ENCODE measurements around the gene GPR132.

The GPR132 gene

DNA sequence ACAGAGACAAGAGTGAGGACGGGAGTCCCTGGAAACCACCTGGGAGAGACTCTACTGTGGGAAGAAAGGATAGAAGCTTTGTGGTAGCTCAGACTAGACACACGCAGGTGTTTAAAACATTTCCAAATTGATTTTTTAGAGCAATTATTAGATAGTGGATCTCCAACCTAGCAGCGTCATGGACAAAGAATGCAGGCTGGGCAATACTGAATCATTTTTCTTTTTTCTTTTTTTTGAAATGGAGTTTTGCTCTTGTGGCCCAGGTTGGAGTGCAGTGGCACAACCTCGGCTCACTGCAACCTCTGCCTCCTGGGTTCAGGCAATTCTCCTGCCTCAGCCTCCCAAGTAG is 13.1 kb downstream of the GPR132 start:
- Histone ChIP-seq H3K4me1 (ENCODE audit: control insufficient read depth, insufficient read depth, low read length) (peaks cover 11% of the 10 kb centered on the region), H3K4me3 (ENCODE audit: low read length) (no peak overlapping the region), H3K9me3 (ENCODE audit: control insufficient read depth, low read length) (no peaks in the 10 kb centered on the region), H3K36me3 (ENCODE audit: control insufficient read depth, insufficient read depth, low read length) (no peaks in the 10 kb centered on the region), H3K9ac (ENCODE audit: low read length) (no peak overlapping the region), H3K27me3 (ENCODE audit: control insufficient read depth, insufficient read depth, low read length) (no peaks in the 10 kb centered on the region)

DNA sequence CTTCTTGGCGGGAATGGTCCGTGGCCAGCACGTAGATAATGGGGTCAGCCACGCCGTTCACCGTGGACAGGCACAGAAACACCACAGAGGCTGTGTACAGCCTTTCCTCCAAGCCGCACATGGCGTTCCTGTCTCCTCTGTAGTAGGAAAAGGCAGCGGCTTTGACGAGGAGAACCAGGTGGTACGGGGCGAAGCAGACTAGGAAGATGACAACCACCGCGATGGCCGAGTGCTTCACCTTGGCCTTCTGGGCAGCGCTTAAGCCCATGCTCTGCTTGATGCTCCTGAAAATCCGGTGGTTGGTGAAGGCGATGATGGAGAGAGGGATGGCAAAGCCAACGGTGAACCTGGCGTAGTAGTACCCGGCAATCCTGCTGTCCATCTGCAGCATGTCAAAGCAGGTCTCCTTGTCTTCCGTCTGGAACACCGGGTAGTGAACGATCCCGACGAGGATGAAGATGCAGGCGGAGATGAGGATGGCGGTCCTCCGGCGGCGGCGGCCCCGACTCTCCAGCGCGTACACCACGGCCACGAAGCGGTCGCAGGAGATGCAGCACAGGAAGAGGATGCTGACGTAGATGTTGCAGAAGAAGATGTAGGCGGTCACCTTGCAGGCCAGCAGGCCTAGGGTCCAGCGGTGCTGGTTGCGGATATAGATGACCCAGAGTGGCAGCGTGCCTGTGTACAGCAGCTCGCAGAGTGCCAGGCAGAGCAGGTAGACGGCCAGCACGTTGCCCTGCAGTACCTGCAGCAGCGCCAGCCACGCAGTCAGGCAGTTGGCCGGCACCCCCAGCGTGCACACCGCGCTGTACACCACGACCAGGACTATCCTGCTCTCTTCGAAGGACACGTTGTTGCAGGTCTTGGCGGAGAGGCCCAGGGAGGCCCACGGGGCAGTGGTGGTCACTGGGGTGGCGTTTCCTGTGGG is 13.8 kb downstream of the GPR132 start:
- Histone ChIP-seq H3K4me1 (ENCODE audit: control insufficient read depth, insufficient read depth, low read length) (peaks cover 11% of the 10 kb centered on the region), H3K36me3 (ENCODE audit: control insufficient read depth, insufficient read depth, low read length) (no peaks in the 10 kb centered on the region), H3K27me3 (ENCODE audit: control insufficient read depth, insufficient read depth, low read length) (no peaks in the 10 kb centered on the region), H3K4me3 (ENCODE audit: low read length) (no peak overlapping the region), H3K9me3 (ENCODE audit: control insufficient read depth, low read length) (no peaks in the 10 kb centered on the region), H3K9ac (ENCODE audit: low read length) (no peak overlapping the region)

DNA sequence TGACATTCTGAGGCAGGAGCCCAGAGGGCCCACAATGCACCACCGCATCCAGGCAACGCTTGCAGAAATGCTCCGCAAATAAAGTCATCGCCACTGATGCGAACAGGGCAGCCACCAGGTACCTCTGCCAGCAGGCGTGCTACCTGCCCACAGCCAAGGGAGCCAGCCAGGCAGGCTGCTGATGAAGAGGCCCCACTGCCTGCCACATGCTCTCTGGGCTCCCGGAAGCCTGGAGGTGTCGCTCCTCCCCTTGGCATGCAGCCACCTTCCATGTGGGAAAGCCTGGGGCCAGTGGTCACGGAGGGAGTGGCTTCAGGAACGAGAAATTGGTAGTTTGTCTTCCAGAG is 14.7 kb downstream of the GPR132 start:
- no peaks in the 10 kb centered on the region for H3K27me3 ChIP-seq (ENCODE audit: control insufficient read depth, insufficient read depth, low read length)
- H3K9ac ChIP-seq (ENCODE audit: low read length): no peak overlapping the region
- no peaks in the 10 kb centered on the region for H3K9me3 ChIP-seq (ENCODE audit: control insufficient read depth, low read length)
- peaks cover 11% of the 10 kb centered on the region for H3K4me1 ChIP-seq (ENCODE audit: control insufficient read depth, insufficient read depth, low read length)
- no peak overlapping the region for H3K4me3 ChIP-seq (ENCODE audit: low read length)
- no peaks in the 10 kb centered on the region for H3K36me3 ChIP-seq (ENCODE audit: control insufficient read depth, insufficient read depth, low read length)

DNA sequence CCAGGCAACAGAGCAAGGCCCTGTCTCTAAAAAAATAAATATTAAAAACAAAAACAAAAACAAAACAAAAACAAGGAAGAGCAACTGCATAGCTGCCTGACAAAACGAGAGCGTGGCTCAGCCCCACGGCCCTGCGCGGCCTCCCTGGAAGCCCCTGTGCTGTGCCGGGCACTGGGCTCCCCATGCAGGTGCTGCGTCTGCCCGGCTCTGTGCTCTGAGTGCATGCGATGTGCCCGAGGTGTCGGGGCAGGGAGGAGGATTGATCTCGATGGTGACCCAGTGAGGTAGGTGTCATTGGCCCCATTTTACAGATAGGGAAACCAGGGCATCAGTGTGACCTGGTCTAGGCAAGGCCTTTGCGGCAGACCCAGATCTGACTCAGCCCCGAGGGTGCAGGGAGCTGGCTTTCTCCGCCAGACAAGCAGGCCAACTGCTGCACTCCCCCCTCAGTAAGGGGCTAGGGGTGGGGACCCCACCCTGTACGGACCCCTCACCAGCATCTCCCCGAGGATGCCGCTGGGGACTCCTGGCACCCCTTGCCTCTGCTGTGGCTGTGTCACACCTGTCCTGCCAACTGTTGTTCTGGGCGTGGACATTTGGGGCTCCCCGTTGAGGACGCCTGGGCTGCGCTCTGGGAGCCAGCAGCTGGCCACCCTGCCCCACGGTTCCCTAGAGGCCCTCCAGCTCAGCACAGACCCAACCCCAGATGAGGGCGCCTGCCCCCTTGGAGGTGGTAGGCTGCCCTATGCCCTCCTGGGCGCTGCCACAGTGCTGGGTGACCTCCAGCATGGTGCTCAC is 15.3 kb downstream of the GPR132 start:
- Histone ChIP-seq H3K27me3 (ENCODE audit: control insufficient read depth, insufficient read depth, low read length) (peaks cover under 1% of the 10 kb centered on the region), H3K9ac (ENCODE audit: low read length) (no peak overlapping the region), H3K4me1 (ENCODE audit: control insufficient read depth, insufficient read depth, low read length) (peaks cover 11% of the 10 kb centered on the region), H3K9me3 (ENCODE audit: control insufficient read depth, low read length) (no peaks in the 10 kb centered on the region), H3K4me3 (ENCODE audit: low read length) (no peak overlapping the region), H3K36me3 (ENCODE audit: control insufficient read depth, insufficient read depth, low read length) (no peaks in the 10 kb centered on the region)

DNA sequence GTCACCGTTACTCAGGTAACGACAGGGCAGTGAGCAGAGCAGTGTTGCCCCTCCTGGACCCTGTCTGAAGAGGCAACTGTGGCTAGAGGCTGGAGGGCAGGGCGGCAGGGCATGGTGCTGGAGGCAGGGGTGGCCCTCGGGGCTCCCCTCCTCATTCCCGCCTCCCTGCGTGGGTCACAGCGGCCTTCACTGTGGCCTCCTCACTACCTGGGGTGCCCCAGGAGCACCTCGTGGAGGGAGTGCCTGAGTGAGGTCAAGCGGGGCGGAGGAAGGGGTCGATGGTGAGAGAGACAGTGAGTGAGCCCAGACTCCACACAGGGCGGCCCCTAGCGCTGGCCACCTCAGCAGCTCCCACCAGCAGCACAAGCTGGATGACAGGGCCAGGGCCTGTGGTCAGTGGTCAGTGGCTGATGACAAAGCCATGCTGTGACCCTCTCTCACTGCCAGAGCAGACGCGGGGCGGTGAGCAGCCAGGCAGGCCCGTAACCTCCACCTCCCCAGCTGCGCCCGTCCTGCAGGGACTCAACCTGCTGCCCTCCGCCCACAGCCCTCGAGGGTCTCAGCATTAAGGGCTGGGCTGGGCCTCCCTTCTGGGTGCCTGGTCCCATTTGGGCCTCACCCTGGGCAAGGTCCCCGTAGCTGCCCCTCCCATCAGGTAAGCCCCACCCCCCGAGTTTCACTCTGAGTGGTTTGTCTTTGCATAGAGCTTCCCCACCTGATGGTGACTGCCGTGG is 17.8 kb downstream of the GPR132 start:
- Histone ChIP-seq H3K36me3 (ENCODE audit: control insufficient read depth, insufficient read depth, low read length) (no peaks in the 10 kb centered on the region), H3K9ac (ENCODE audit: low read length) (no peak overlapping the region), H3K27me3 (ENCODE audit: control insufficient read depth, insufficient read depth, low read length) (peaks cover 8% of the 10 kb centered on the region), H3K9me3 (ENCODE audit: control insufficient read depth, low read length) (no peaks in the 10 kb centered on the region), H3K4me1 (ENCODE audit: control insufficient read depth, insufficient read depth, low read length) (peaks cover 11% of the 10 kb centered on the region), H3K4me3 (ENCODE audit: low read length) (no peak overlapping the region)

DNA sequence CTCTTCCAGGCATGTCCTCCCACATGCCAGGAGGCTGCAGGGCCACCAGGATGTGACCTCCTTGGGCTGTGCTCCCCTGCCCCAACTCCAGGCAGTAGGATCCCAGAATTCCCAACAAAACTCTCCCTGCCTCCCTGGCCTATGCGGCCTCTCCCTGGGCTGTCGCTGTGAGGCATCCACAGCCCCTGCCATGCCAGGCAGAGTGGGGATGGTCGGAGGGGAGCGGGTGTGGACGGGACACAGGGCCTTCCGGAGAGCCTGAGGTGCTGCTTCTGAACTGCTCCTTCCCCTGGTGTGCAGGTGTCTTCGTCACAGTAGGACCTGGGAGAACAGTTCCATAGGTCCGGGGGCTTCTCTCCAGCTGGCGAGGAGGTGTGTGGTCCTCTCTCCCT is 18.3 kb downstream of the GPR132 start:
- H3K36me3 ChIP-seq (ENCODE audit: control insufficient read depth, insufficient read depth, low read length): no peaks in the 10 kb centered on the region
- H3K9me3 ChIP-seq (ENCODE audit: control insufficient read depth, low read length): no peaks in the 10 kb centered on the region
- no peak overlapping the region for H3K9ac ChIP-seq (ENCODE audit: low read length)
- peaks cover 11% of the 10 kb centered on the region for H3K4me1 ChIP-seq (ENCODE audit: control insufficient read depth, insufficient read depth, low read length)
- no peak overlapping the region for H3K4me3 ChIP-seq (ENCODE audit: low read length)
- H3K27me3 ChIP-seq (ENCODE audit: control insufficient read depth, insufficient read depth, low read length): peaks cover 12% of the 10 kb centered on the region

DNA sequence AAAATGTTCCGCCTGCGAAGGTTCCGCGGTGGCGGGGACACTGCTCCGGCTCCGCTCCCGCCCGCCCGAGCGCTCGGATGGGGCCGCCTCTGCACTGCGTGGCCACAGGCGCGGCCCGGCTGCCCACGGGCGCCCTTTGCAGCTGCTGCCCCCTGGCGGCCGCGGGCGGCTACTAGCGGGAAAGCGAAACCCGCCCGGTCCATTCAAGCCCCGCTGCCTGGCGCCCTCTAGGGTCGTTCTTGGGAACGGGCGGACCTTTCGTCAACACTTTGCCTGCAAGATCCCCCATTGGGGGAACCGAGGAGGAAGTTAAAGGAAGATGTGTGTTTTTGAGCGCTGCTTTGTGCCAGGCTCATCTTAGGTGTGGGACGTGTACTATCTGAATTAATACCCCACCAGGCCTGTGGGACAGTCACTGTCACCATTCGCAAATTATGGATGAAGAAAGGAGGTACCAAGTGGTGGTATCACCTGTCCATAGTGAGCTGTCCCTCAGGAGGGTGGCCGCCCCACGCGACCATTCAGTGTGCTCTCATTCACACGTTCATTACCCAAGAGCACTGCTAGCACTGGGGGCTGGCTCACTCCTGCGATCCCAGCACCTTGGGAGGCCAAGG is 19.4 kb downstream of the GPR132 start:
- Histone ChIP-seq H3K9ac (ENCODE audit: low read length) (no peak overlapping the region), H3K4me1 (ENCODE audit: control insufficient read depth, insufficient read depth, low read length) (peaks cover 10% of the 10 kb centered on the region), H3K4me3 (ENCODE audit: low read length) (no peak overlapping the region), H3K27me3 (ENCODE audit: control insufficient read depth, insufficient read depth, low read length) (peaks cover 17% of the 10 kb centered on the region), H3K36me3 (ENCODE audit: control insufficient read depth, insufficient read depth, low read length) (no peaks in the 10 kb centered on the region), H3K9me3 (ENCODE audit: control insufficient read depth, low read length) (no peaks in the 10 kb centered on the region)

DNA sequence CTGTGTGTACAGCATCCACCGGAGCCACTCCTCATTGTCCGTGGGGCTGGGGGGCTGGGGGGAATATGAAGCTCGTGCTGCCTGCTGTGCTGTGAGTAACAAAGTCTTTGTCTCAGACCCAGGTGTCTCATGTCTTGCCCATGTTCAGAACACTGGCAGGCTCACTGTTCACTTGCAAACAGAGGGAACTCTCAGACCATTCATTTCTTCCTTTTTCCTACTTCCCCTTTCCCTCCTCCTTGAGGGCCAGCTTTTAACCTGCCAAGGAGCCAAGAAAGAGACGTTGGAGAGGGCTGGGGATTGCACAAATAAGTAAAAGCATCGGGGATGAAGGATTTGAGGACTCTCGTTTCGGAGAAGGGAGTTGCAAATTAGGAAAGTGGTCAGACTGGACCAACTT is 21.6 kb downstream of the GPR132 start:
- no peaks in the 10 kb centered on the region for H3K36me3 ChIP-seq (ENCODE audit: control insufficient read depth, insufficient read depth, low read length)
- no peak overlapping the region for H3K9ac ChIP-seq (ENCODE audit: low read length)
- no peaks in the 10 kb centered on the region for H3K4me1 ChIP-seq (ENCODE audit: control insufficient read depth, insufficient read depth, low read length)
- H3K4me3 ChIP-seq (ENCODE audit: low read length): no peak overlapping the region
- no peaks in the 10 kb centered on the region for H3K9me3 ChIP-seq (ENCODE audit: control insufficient read depth, low read length)
- H3K27me3 ChIP-seq (ENCODE audit: control insufficient read depth, insufficient read depth, low read length): peaks cover 17% of the 10 kb centered on the region

DNA sequence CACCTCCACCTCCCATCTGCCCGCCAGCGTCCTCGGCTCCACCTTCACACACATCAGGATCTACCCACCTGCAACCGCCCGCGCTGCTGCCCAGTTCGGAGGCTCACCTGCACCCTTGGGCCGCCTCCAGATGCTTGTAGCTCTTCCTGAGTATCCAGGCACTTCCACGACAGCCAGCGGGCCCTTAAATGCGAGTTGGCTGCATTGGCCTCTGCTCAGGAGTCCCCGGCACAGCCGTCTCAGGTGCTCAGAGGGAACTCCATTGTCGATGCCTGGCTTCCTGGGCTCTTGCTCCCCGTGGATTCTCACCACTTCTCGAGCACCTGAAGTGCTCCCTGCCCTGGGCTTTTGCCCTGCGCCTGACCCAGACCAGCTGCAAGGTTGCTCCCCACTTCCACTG is 22.4 kb downstream of the GPR132 start:
- Histone ChIP-seq H3K36me3 (ENCODE audit: control insufficient read depth, insufficient read depth, low read length) (no peaks in the 10 kb centered on the region), H3K27me3 (ENCODE audit: control insufficient read depth, insufficient read depth, low read length) (peaks cover 17% of the 10 kb centered on the region), H3K9me3 (ENCODE audit: control insufficient read depth, low read length) (no peaks in the 10 kb centered on the region), H3K9ac (ENCODE audit: low read length) (no peak overlapping the region), H3K4me3 (ENCODE audit: low read length) (no peak overlapping the region), H3K4me1 (ENCODE audit: control insufficient read depth, insufficient read depth, low read length) (no peaks in the 10 kb centered on the region)

DNA sequence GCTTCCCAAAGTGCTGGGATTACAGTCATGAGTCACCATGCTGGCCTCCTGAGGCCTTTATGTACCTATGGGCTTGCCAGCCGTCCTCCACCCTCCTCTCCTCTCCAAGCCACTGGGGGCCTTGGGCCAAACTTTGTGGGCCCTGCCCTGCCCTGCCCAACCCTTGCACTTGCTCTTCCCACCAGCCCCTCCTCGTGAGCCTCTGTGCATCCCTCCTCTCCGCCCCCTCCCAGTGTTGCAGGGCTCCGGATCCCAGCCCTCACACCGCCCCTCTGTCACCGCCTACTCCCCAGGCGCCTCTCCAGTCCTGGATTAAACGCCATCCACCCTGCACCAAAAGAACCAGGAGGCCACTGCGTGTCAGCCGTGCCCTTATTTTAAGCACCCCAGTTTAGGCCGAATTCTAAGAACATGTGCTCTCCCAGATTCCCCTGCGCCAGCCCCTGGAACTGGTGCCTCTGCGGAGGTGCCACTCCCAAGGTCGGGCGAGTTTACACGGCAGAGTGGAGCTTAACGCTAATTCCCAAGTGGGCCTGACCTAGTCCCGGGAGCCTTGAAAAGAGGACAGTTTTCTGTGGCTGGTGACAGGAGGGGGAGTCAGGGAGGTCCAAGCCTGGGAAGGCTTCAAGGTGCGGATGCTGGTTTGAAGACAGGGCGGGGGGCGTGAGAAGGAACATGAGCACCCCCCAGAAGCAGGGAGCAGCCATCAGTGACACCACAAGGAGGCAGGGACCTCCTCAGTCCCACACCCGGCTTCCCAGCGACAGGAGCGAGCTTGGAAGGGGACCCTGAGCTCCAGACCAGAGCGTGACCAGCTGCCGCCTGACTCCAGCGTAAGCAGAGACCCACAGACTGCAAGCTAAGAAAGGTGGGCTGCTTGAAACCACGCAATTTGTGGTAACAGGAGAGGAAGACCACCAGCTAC is 23.1 kb downstream of the GPR132 start:
- H3K4me1 ChIP-seq (ENCODE audit: control insufficient read depth, insufficient read depth, low read length): no peaks in the 10 kb centered on the region
- H3K9ac ChIP-seq (ENCODE audit: low read length): no peak overlapping the region
- peaks cover 17% of the 10 kb centered on the region for H3K27me3 ChIP-seq (ENCODE audit: control insufficient read depth, insufficient read depth, low read length)
- no peaks in the 10 kb centered on the region for H3K9me3 ChIP-seq (ENCODE audit: control insufficient read depth, low read length)
- H3K36me3 ChIP-seq (ENCODE audit: control insufficient read depth, insufficient read depth, low read length): no peaks in the 10 kb centered on the region
- H3K4me3 ChIP-seq (ENCODE audit: low read length): no peak overlapping the region
